Fibroblast of skin of right quadriceps (primary cell): Measurements from ENCODE around the gene APC2.
"Not testable (repeated sequence)": the region's sequence is repeated elsewhere in the genome, so short reads cannot be mapped to it uniquely, and the experiment has no call there.

Source experiments
- DNase-seq: peaks from one replicate; pipeline ENCODE4 v3.0.0-alpha.2; 2013

The APC2 gene

GRCh38 chr19:1514295-1514661 lies 64.4 kb downstream of the APC2 start:
- no peak for DNase-seq

GRCh38 chr19:1514986-1515721 lies 65.2 kb downstream of the APC2 start:
- no peak for DNase-seq

GRCh38 chr19:1516395-1516753 lies 66.5 kb downstream of the APC2 start:
- no peak for DNase-seq

GRCh38 chr19:1518471-1518870 lies 68.5 kb downstream of the APC2 start:
- no peak for DNase-seq

- not testable (repeated sequence) for DNase-seq
These were observed 69.9 kb downstream of the APC2 start for GRCh38 chr19:1519802-1520201.

GRCh38 chr19:1520203-1520780 lies 70.4 kb downstream of the APC2 start:
- no peak for DNase-seq

- no peak for DNase-seq
These were observed 71.7 kb downstream of the APC2 start for GRCh38 chr19:1521636-1522035.

GRCh38 chr19:1522061-1522460 lies 72.1 kb downstream of the APC2 start:
- DNase-seq = no peak

GRCh38 chr19:1522838-1523237 lies 72.9 kb downstream of the APC2 start:
- DNase-seq = no peak
